Breast epithelium (tissue), 3 donors: Measurements from ENCODE around the gene CDHR3.

ENCODE experiments used
- CTCF ChIP-seq, 3 donors: fragments of 450-650 bp; IDR thresholded peaks; one replicate each; pipeline ENCODE4 v1.5.1; 2016 to 2017; ENCODE audit warnings: antibody characterized with exemption in 3 of 3, mild to moderate bottlenecking in 3 of 3, moderate library complexity in 3 of 3
- POLR2AphosphoS5 ChIP-seq, 3 donors: sonication (generic); formaldehyde crosslinking; IDR thresholded peaks; one replicate each; pipeline ENCODE4 v1.6.1; 2017; ENCODE audit warnings: antibody characterized with exemption in 3 of 3

- TF ChIP-seq POLR2AphosphoS5 (IDR thresholded peaks at IDR 0.05) (no peak), CTCF (IDR thresholded peaks at IDR 0.05) (no peak)
These were observed 79.1 kb downstream of the CDHR3 start for GRCh38 chr7:106042196-106042611.
